Keratinocyte (primary cell): Measurements from ENCODE around the gene BRSK2. TPM values are rescaled to one million over a fixed set of nuclear protein-coding genes. Genes with fewer than 3 reads are reported as not detected.

Experiments
- DNase-seq: peaks from one replicate; pipeline ENCODE4 v3.0.0-alpha.2; 2011; ENCODE audit warnings: low read depth, missing footprints, low spot score
- FAIRE-seq: peaks from 2 replicates; lab custom pipeline; 2011; peaks lifted over from hg19 to GRCh38; lab: Jason Lieb, UNC
- H2AFZ ChIP-seq: 2 replicates; pipeline ENCODE4 v1.6.0; 2012; ENCODE audit warnings: low read length, control low read depth, inconsistent platforms; ENCODE audit not compliant: control insufficient read depth
- H3K27ac ChIP-seq: 2 replicates; pipeline ENCODE4 v1.5.1; 2011; ENCODE audit warnings: low read length; ENCODE audit not compliant: control insufficient read depth, insufficient read depth
- H3K27me3 ChIP-seq: 3 replicates; pipeline ENCODE4 v1.6.0; 2011; ENCODE audit warnings: low read length; ENCODE audit not compliant: control insufficient read depth, insufficient read depth; ENCODE audit errors: extremely low read depth
- H3K36me3 ChIP-seq, 2 experiments: 2 replicates in 1 of 2; 3 replicates in 1 of 2; pipeline ENCODE4 v1.5.1; 2011; ENCODE audit warnings: low read length in 2 of 2, mild to moderate bottlenecking in 1 of 2; ENCODE audit not compliant: control insufficient read depth in 2 of 2, insufficient read depth in 2 of 2; ENCODE audit errors: extremely low read depth in 1 of 2
- H3K4me1 ChIP-seq: 3 replicates; pipeline ENCODE4 v1.5.1; 2011; ENCODE audit warnings: low read length; ENCODE audit not compliant: control insufficient read depth, insufficient read depth; ENCODE audit errors: extremely low read depth
- H3K4me2 ChIP-seq: 3 replicates; pipeline ENCODE4 v1.6.0; 2011; ENCODE audit warnings: low read depth, low read length; ENCODE audit not compliant: control insufficient read depth, insufficient read depth; ENCODE audit errors: extremely low read depth
- H3K4me3 ChIP-seq, 3 experiments: fragments of 200-600 bp in 1 of 3; sonication (generic) in 1 of 3; 2 replicates in 2 of 3; 3 replicates in 1 of 3; pipeline ENCODE4 v1.5.1; 2011 to 2016; ENCODE audit warnings: low read length in 3 of 3, mild to moderate bottlenecking in 3 of 3, control low read depth in 2 of 3, inconsistent platforms in 1 of 3, low read depth in 1 of 3, mixed read lengths in 1 of 3, mixed run types in 1 of 3, moderate library complexity in 1 of 3; ENCODE audit not compliant: control insufficient read depth in 2 of 3, insufficient read depth in 2 of 3; ENCODE audit errors: extremely low read depth in 1 of 3
- H3K79me2 ChIP-seq: 2 replicates; pipeline ENCODE4 v1.6.0; 2012; ENCODE audit warnings: low read length; ENCODE audit not compliant: control insufficient read depth, insufficient read depth
- H3K9ac ChIP-seq: 3 replicates; pipeline ENCODE4 v1.6.0; 2011; ENCODE audit warnings: low read length; ENCODE audit not compliant: control insufficient read depth, insufficient read depth; ENCODE audit errors: extremely low read depth
- H3K9me1 ChIP-seq: 3 replicates; pipeline ENCODE4 v1.6.0; 2011; ENCODE audit warnings: low read length; ENCODE audit not compliant: control insufficient read depth, insufficient read depth; ENCODE audit errors: extremely low read depth
- H3K9me3 ChIP-seq: 2 replicates; pipeline ENCODE4 v1.5.1; 2012; ENCODE audit warnings: low read depth, low read length; ENCODE audit not compliant: control insufficient read depth
- H4K20me1 ChIP-seq: 3 replicates; pipeline ENCODE4 v1.6.0; 2011; ENCODE audit warnings: low read length; ENCODE audit not compliant: control insufficient read depth, insufficient read depth; ENCODE audit errors: extremely low read depth
- EZH2 ChIP-seq: IDR thresholded peaks from one replicate; pipeline ENCODE4 v1.6.1; 2012; ENCODE audit warnings: inconsistent platforms, mild to moderate bottlenecking, low read length, moderate library complexity
- dilution Hi-C: fragments of 300-500 bp; cut with MboI; formaldehyde crosslinking; loops from one replicate; pipeline ENCODE4 v1.7.0; 2020; ENCODE audit warnings: low sequenced_read_pairs; ENCODE audit not compliant: extremely low pct_ligation_motif_present
- polyA plus RNA-seq, 5 experiments: library from polyadenylated mRNA; depleted of rRNA in 3 of 5; stranded (reverse) in 3 of 5; stranded (forward) in 1 of 5; unstranded in 1 of 5; fragments of >200 nt; gene quantifications; 1 replicate in 1 of 5; 2 replicates in 3 of 5; 3 replicates in 1 of 5; pipeline versions ENCODE4 v1.2.1 to v1.2.3, GENCODE V29; 2011 to 2012; ENCODE audit warnings: missing spikeins in 2 of 5, low read depth in 1 of 5, low replicate concordance in 1 of 5
- TF ChIP-seq, protein P1 (sequence below), 3 experiments: IDR thresholded peaks in 1 of 3; conservative IDR thresholded peaks in 1 of 3; optimal IDR thresholded peaks in 1 of 3; 2 replicates in 2 of 3; 3 replicates in 1 of 3; pipeline versions ENCODE3 to v1.5.1; 2011; ENCODE audit warnings: low read length in 3 of 3, mild to moderate bottlenecking in 3 of 3, moderate library complexity in 2 of 3, control low read depth in 1 of 3, inconsistent platforms in 1 of 3; ENCODE audit not compliant: insufficient read depth in 2 of 3; ENCODE audit errors: extremely low read depth in 1 of 3

Gene BRSK2
- polyA plus RNA-seq, 1 donor (not counting 4 experiments of a cell fraction or from before 2014, with no cell fraction given) = 0.09 TPM

DNA sequence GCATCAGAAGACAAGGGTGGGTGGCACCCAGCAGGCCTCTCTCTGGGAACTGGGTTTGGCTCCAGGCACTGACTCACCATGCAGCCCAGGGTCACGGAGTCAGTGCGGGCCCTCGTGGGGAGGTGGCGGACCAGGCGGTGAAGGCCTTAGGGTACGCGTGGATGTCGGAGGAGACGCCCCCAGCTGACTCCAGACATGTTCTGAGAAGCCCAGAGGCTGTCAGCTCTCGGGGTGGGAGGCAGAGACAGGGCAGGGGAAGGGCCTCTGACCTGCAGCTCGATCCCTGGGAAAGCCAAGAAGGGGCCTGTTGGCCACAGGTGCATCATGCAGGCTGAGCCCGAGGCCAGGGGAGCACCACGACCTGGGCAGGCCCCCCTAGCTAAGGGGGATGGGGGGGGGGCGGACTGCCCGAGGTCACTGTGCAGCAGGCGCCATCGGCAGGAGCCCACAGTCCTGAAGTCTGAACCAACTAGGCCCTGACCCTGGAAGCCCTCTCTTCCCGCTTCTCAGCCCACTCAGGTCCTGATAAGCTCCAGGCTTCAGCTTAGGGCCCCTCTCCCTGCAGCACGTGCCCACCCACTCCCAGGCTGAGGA is 78.8 kb downstream of the BRSK2 start:
- H3K79me2 ChIP-seq = no peaks in the 10 kb centered on the region
- H3K9me1 ChIP-seq = no peaks in the 10 kb centered on the region
- DNase-seq (no peak), FAIRE-seq (no peak)
- H3K9ac ChIP-seq = no peak overlapping the region
- no peak overlapping the region for H3K4me3 ChIP-seq
- H4K20me1 ChIP-seq = peaks cover 3% of the 10 kb centered on the region
- no peaks in the 10 kb centered on the region for H3K27me3 ChIP-seq
- no peaks in the 10 kb centered on the region for H3K4me1 ChIP-seq
- no peak overlapping the region for H3K27ac ChIP-seq
- dilution Hi-C loops = no loop called here
- no peak overlapping the region for H2AFZ ChIP-seq
- no peak overlapping the region for H3K4me2 ChIP-seq
- H3K9me3 ChIP-seq = no peaks in the 10 kb centered on the region
- TF ChIP-seq EZH2 = no peak
- TF ChIP-seq, protein P1, sequence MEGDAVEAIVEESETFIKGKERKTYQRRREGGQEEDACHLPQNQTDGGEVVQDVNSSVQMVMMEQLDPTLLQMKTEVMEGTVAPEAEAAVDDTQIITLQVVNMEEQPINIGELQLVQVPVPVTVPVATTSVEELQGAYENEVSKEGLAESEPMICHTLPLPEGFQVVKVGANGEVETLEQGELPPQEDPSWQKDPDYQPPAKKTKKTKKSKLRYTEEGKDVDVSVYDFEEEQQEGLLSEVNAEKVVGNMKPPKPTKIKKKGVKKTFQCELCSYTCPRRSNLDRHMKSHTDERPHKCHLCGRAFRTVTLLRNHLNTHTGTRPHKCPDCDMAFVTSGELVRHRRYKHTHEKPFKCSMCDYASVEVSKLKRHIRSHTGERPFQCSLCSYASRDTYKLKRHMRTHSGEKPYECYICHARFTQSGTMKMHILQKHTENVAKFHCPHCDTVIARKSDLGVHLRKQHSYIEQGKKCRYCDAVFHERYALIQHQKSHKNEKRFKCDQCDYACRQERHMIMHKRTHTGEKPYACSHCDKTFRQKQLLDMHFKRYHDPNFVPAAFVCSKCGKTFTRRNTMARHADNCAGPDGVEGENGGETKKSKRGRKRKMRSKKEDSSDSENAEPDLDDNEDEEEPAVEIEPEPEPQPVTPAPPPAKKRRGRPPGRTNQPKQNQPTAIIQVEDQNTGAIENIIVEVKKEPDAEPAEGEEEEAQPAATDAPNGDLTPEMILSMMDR (optimal IDR thresholded peaks at IDR 0.05 in 1 of 3, IDR thresholded peaks at IDR 0.05 in 1 of 3, conservative IDR thresholded peaks at IDR 0.05 in 1 of 3; ENCODE audit: extremely low read depth in 1 of 3, insufficient read depth in 2 of 3, low read length in 3 of 3) = no peak
- peaks cover 3 to 23% of the 10 kb centered on the region in 2 experiments for H3K36me3 ChIP-seq

DNA sequence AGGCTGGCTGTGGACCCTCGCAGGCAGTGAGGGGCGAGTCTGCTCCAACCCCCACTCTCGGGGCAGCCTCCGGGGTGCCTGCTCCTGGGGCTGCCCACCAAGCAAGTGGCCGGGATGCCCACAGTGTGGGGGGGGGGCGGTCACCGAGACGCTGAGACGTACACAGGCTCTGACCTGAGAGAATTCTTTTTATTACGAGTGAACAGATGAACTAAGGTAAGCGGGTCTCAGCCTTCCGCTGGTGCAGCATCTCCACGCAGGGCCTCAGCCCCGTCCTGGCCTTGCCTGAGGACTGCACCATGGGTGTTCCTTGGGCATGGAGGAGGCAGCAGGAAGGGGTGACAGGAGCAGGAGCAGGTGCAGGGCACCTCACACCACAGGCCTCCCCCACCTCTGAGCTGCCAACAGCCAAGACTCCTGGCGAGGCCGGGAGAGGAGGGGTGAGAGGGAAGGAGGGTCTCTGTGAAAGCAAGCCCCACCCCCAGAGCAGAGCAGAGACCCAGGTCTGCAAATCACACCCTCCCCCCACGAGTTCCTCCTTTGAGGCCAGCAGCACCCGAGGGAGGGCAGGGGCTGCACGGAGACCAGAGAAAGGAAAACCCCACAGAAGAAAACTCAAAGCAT is 79.7 kb downstream of the BRSK2 start:
- DNase-seq (no peak), FAIRE-seq (no peak)
- dilution Hi-C loops = no loop called here
- H3K27me3 ChIP-seq = no peaks in the 10 kb centered on the region
- no peak overlapping the region for H3K4me2 ChIP-seq
- peaks cover 3 to 26% of the 10 kb centered on the region in 2 experiments for H3K36me3 ChIP-seq
- TF ChIP-seq EZH2 = no peak
- TF ChIP-seq, protein P1 (optimal IDR thresholded peaks at IDR 0.05 in 1 of 3, IDR thresholded peaks at IDR 0.05 in 1 of 3, conservative IDR thresholded peaks at IDR 0.05 in 1 of 3; ENCODE audit: extremely low read depth in 1 of 3, insufficient read depth in 2 of 3, low read length in 3 of 3) = no peak
- no peaks in the 10 kb centered on the region for H3K79me2 ChIP-seq
- no peak overlapping the region for H3K9ac ChIP-seq
- peaks cover 3% of the 10 kb centered on the region for H4K20me1 ChIP-seq
- no peak overlapping the region for H2AFZ ChIP-seq
- no peaks in the 10 kb centered on the region for H3K9me1 ChIP-seq
- H3K9me3 ChIP-seq = no peaks in the 10 kb centered on the region
- H3K27ac ChIP-seq = no peak overlapping the region
- no peaks in the 10 kb centered on the region for H3K4me1 ChIP-seq
- H3K4me3 ChIP-seq = no peak overlapping the region
